ENCODE results near the gene P2RX7. TPM values are rescaled to one million over a fixed set of nuclear protein-coding genes. Genes with fewer than 3 reads are reported as not detected.

The P2RX7 gene
- total and polyA plus RNA-seq, 9 of the 15 experiments (the other 6 are each of a cell fraction or from before 2014, with no cell fraction given): 0.04 to 0.65 (median 0.30) TPM

DNA sequence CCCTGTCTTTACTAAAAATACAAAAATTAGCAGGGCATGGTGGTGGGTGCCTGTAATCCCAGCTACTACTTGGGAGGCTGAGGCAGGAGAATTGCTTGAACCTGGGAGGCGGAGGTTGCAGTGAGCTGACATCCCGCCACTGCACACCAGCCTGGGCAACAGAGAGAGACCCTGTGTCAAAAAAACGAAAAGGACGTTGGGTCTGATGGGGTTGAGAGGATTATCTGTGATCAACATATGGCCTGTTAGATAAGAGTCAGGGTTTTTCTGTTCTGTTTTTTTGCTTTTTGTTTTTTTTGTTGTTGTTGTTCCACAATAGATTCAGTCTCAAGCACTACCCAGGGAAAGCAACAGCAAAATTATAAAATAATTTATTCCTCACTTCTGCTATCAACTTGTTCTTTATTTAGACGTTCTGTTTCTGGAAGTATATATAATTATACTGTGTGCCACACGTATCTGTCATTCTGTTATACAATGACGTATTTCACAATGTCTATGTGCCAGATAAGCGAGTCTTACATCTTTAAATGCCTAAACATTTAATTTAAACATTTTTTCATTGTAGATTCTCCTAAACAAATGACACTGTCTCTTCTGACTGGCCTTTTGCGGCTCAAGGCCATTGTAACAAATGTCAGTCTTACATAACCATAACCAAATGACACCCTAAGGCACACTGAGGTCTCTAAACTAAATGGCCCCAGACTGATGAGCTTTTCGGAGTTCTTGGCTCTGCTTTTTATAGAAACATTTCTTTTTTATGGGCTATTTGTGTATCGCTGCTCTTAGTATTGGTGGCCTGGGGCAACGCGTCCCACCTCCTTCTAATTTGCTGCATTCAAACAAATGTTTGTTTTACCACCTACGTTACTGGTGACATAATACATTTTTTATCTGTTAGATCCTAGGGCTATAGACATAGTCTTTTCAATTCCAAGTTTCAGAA lies 70.0 kb downstream of the P2RX7 start (continued):
- TF ChIP-seq, protein P1, sequence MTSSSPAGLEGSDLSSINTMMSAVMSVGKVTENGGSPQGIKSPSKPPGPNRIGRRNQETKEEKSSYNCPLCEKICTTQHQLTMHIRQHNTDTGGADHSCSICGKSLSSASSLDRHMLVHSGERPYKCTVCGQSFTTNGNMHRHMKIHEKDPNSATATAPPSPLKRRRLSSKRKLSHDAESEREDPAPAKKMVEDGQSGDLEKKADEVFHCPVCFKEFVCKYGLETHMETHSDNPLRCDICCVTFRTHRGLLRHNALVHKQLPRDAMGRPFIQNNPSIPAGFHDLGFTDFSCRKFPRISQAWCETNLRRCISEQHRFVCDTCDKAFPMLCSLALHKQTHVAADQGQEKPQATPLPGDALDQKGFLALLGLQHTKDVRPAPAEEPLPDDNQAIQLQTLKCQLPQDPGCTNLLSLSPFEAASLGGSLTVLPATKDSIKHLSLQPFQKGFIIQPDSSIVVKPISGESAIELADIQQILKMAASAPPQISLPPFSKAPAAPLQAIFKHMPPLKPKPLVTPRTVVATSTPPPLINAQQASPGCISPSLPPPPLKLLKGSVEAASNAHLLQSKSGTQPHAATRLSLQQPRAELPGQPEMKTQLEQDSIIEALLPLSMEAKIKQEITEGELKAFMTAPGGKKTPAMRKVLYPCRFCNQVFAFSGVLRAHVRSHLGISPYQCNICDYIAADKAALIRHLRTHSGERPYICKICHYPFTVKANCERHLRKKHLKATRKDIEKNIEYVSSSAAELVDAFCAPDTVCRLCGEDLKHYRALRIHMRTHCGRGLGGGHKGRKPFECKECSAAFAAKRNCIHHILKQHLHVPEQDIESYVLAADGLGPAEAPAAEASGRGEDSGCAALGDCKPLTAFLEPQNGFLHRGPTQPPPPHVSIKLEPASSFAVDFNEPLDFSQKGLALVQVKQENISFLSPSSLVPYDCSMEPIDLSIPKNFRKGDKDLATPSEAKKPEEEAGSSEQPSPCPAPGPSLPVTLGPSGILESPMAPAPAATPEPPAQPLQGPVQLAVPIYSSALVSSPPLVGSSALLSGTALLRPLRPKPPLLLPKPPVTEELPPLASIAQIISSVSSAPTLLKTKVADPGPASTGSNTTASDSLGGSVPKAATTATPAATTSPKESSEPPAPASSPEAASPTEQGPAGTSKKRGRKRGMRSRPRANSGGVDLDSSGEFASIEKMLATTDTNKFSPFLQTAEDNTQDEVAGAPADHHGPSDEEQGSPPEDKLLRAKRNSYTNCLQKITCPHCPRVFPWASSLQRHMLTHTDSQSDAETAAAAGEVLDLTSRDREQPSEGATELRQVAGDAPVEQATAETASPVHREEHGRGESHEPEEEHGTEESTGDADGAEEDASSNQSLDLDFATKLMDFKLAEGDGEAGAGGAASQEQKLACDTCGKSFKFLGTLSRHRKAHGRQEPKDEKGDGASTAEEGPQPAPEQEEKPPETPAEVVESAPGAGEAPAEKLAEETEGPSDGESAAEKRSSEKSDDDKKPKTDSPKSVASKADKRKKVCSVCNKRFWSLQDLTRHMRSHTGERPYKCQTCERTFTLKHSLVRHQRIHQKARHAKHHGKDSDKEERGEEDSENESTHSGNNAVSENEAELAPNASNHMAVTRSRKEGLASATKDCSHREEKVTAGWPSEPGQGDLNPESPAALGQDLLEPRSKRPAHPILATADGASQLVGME (CRISPR knock-in tag; IDR thresholded peaks at IDR 0.05): no peak
- TF ChIP-seq RCOR1 (IDR thresholded peaks at IDR 0.05; ENCODE audit: borderline replicate concordance in 1 of 2, low read depth in 2 of 2, low read length in 2 of 2): peak in 1 of 2 experiments; percentile 31; a peak in 1 of 4 replicates
- no peak for TF ChIP-seq ZNF274 (IDR thresholded peaks at IDR 0.05; ENCODE audit: borderline replicate concordance, low read depth, low read length)
- TF ChIP-seq FOXA1 (IDR thresholded peaks at IDR 0.05; ENCODE audit: borderline replicate concordance): no peak
- TF ChIP-seq SNIP1 (IDR thresholded peaks at IDR 0.05; ENCODE audit: low read depth): no peak; the same call in 1 of the 2 replicates
- no peak for TF ChIP-seq IRF2 (CRISPR knock-in tag; IDR thresholded peaks at IDR 0.05)
- no peak for TF ChIP-seq PCBP2 (IDR thresholded peaks at IDR 0.05; ENCODE audit: low read depth, low read length, poor library complexity, severe bottlenecking)
- TF ChIP-seq SRSF3 (IDR thresholded peaks at IDR 0.05; ENCODE audit: insufficient read depth, low read length): no peak
- TF ChIP-seq, protein P2, sequence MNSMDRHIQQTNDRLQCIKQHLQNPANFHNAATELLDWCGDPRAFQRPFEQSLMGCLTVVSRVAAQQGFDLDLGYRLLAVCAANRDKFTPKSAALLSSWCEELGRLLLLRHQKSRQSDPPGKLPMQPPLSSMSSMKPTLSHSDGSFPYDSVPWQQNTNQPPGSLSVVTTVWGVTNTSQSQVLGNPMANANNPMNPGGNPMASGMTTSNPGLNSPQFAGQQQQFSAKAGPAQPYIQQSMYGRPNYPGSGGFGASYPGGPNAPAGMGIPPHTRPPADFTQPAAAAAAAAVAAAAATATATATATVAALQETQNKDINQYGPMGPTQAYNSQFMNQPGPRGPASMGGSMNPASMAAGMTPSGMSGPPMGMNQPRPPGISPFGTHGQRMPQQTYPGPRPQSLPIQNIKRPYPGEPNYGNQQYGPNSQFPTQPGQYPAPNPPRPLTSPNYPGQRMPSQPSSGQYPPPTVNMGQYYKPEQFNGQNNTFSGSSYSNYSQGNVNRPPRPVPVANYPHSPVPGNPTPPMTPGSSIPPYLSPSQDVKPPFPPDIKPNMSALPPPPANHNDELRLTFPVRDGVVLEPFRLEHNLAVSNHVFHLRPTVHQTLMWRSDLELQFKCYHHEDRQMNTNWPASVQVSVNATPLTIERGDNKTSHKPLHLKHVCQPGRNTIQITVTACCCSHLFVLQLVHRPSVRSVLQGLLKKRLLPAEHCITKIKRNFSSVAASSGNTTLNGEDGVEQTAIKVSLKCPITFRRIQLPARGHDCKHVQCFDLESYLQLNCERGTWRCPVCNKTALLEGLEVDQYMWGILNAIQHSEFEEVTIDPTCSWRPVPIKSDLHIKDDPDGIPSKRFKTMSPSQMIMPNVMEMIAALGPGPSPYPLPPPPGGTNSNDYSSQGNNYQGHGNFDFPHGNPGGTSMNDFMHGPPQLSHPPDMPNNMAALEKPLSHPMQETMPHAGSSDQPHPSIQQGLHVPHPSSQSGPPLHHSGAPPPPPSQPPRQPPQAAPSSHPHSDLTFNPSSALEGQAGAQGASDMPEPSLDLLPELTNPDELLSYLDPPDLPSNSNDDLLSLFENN (IDR thresholded peaks at IDR 0.05; ENCODE audit: low read depth in 2 of 2, low read length in 2 of 2): no peak
- TF ChIP-seq ZKSCAN1 (IDR thresholded peaks at IDR 0.05; ENCODE audit: low read depth, low read length): no peak
- TF ChIP-seq MED1 (CRISPR knock-in tag; IDR thresholded peaks at IDR 0.05; ENCODE audit: borderline replicate concordance): no peak
- no peak; a peak in 1 of 4 replicates for TF ChIP-seq MAZ (CRISPR knock-in tag; conservative IDR thresholded peaks at IDR 0.05 in 1 of 2, IDR thresholded peaks at IDR 0.05 in 1 of 2)
- TF ChIP-seq PHB (CRISPR knock-in tag; IDR thresholded peaks at IDR 0.05): no peak
- no peak for TF ChIP-seq ILK (tag; IDR thresholded peaks at IDR 0.05; ENCODE audit: borderline replicate concordance, low read depth)
- no peak for TF ChIP-seq JUNB (CRISPR knock-in tag; conservative IDR thresholded peaks at IDR 0.05)
- TF ChIP-seq HDAC3 (IDR thresholded peaks at IDR 0.05; ENCODE audit: borderline replicate concordance, partially characterized antibody): peak; percentile 51
- TF ChIP-seq HDAC8 (tag; IDR thresholded peaks at IDR 0.05): no peak
- TF ChIP-seq ZNF324 (CRISPR knock-in tag; IDR thresholded peaks at IDR 0.05): no peak
